Epithelial cell of proximal tubule (primary cell): ENCODE data around the gene AKAP10. TPM values are rescaled to one million over a fixed set of nuclear protein-coding genes. Genes with fewer than 3 reads are reported as not detected.
A peak's percentile ranks its signal among the peaks of the same experiment; 100 is the strongest.

Experiments
- DNase-seq: peaks from one replicate; pipeline ENCODE4 v3.0.0-alpha.2; 2011; ENCODE audit warnings: low read depth
- H3K4me3 ChIP-seq: 2 replicates; pipeline ENCODE4 v1.5.1; 2011; ENCODE audit warnings: low read depth, mild to moderate bottlenecking, low read length
- CTCF ChIP-seq: conservative IDR thresholded peaks from 2 replicates; pipeline ENCODE4 v1.5.1; 2012; ENCODE audit warnings: low read depth, mild to moderate bottlenecking, low read length
- total RNA-seq: library from RNA; depleted of rRNA; stranded (reverse); fragments of >200 nt; gene quantifications from 2 replicates; pipeline ENCODE4 v1.2.3, GENCODE V29; 2015

AKAP10 gene
- total RNA-seq, 1 donor from 2014 or later, result 11.3 TPM

GRCh38 chr17:19877364-19877945 lies 100.2 kb downstream of the AKAP10 start:
- no peak for DNase-seq
- H3K4me3 ChIP-seq, result no peak overlapping the region
- TF ChIP-seq CTCF, result no peak

GRCh38 chr17:19876529-19877161 lies 101.0 kb downstream of the AKAP10 start:
- DNase-seq, result no peak
- H3K4me3 ChIP-seq, result no peak overlapping the region
- TF ChIP-seq CTCF, result no peak

GRCh38 chr17:19874256-19874655 lies 103.4 kb downstream of the AKAP10 start:
- no peak for DNase-seq
- no peak overlapping the region for H3K4me3 ChIP-seq
- no peak for TF ChIP-seq CTCF

- DNase-seq, result no peak
- H3K4me3 ChIP-seq, result no peak overlapping the region
- no peak for TF ChIP-seq CTCF
Measured at GRCh38 chr17:19873346-19873745, 104.3 kb downstream of the AKAP10 start.

- no peak for TF ChIP-seq CTCF
- H3K4me3 ChIP-seq, result peak overlapping the region; percentile 72
- DNase-seq, result no peak
Measured at GRCh38 chr17:19868079-19868395, 109.6 kb downstream of the AKAP10 start.

GRCh38 chr17:19867329-19868078 lies 110.1 kb downstream of the AKAP10 start, which contains the start of gene ULK2:
ULK2 (minus strand) TSS chr17:19867936; CDS start chr17:19867417, 519 bp downstream.
- DNase-seq, result no peak
- peak within 1 kb of the TSS; percentile 72 for H3K4me3 ChIP-seq
- no peak for TF ChIP-seq CTCF
